ENCODE results near the gene PAQR8. TPM values are rescaled to one million over a fixed set of nuclear protein-coding genes. Genes with fewer than 3 reads are reported as not detected.
A peak's percentile ranks its signal among the peaks of the same experiment; 100 is the strongest.

Gene PAQR8
- total and polyA plus RNA-seq, 2 of the 13 experiments (the other 11 are each of a cell fraction or from before 2014, with no cell fraction given): 37.7 to 50.7 TPM

DNA sequence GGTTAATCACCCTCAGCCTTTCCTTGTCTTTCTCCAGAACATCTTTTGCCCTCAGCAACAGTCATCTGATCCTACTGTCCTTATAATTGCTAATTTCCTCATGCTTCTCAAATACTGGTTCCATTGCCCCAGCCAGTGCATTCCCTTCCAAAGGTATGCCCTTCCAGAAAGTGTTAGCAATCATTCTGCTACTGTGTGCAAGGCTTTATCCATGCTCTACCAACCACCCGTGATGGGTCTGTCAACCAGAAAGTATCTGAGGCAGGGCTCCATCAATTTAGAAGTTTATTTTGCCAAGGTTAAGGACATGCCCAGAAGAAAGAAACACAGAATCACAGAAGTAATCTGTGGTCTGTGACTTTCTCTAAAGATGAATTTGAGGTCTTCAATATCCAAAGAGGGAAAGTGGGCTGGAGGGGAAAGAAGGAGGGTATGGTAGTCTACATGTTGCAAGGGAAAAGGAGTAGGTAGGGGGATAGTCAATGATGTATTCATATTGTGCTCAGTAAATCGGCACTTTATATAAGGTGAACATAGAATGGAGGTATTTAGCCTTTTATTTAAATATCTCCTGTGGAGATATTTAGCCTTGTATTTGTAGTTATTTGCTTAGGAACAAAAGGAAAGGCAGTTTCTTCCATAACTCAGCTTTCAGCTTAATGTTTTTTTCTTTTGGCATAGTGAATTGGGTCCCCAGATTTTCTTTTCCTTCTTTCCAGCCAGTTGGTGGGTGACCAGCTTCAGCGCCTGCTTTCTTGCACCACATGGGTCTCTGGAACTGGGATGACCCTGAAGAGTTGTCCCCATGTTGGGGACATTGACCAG lies 35.2 kb upstream of the PAQR8 start (continued):
- TF ChIP-seq, protein P1, sequence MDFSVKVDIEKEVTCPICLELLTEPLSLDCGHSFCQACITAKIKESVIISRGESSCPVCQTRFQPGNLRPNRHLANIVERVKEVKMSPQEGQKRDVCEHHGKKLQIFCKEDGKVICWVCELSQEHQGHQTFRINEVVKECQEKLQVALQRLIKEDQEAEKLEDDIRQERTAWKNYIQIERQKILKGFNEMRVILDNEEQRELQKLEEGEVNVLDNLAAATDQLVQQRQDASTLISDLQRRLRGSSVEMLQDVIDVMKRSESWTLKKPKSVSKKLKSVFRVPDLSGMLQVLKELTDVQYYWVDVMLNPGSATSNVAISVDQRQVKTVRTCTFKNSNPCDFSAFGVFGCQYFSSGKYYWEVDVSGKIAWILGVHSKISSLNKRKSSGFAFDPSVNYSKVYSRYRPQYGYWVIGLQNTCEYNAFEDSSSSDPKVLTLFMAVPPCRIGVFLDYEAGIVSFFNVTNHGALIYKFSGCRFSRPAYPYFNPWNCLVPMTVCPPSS (IDR thresholded peaks at IDR 0.05): no peak
- TF ChIP-seq ZC3H4 (CRISPR knock-in tag; IDR thresholded peaks at IDR 0.05; ENCODE audit: borderline replicate concordance) (peak; percentile 66; the same call in 1 of the 2 replicates), THYN1 (CRISPR knock-in tag; IDR thresholded peaks at IDR 0.05; ENCODE audit: borderline replicate concordance, low read depth) (peak; percentile 91; the same call in 1 of the 2 replicates), CBFB (CRISPR knock-in tag; IDR thresholded peaks at IDR 0.05) (0 out of 2 replicates have a peak, but pooled peaks have one; percentile 1), POGK (CRISPR knock-in tag; conservative IDR thresholded peaks at IDR 0.05) (no peak), ZNF124 (CRISPR knock-in tag; IDR thresholded peaks at IDR 0.05) (peak; percentile 20; the same call in 1 of the 2 replicates), ZNF670 (CRISPR knock-in tag; IDR thresholded peaks at IDR 0.05; ENCODE audit: borderline replicate concordance) (no peak), CEBPB (IDR thresholded peaks at IDR 0.05; ENCODE audit: borderline replicate concordance, low read depth, low read length) (no peak), TAF1 (CRISPR knock-in tag; IDR thresholded peaks at IDR 0.05) (0 out of 2 replicates have a peak, but pooled peaks have one; percentile 14), ZSCAN20 (CRISPR knock-in tag; IDR thresholded peaks at IDR 0.05; ENCODE audit: borderline replicate concordance) (no peak), ZC3H13 (CRISPR knock-in tag; IDR thresholded peaks at IDR 0.05) (peak; percentile 53; the same call in 1 of the 2 replicates), ZNF557 (CRISPR knock-in tag; IDR thresholded peaks at IDR 0.05) (0 out of 2 replicates have a peak, but pooled peaks have one; percentile 7), POLR2G (IDR thresholded peaks at IDR 0.05; ENCODE audit: low read depth, low read length) (peak; percentile 43; the same call in 1 of the 2 replicates), ZNF383 (CRISPR knock-in tag; IDR thresholded peaks at IDR 0.05; ENCODE audit: borderline replicate concordance) (0 out of 2 replicates have a peak, but pooled peaks have one; percentile 43), ZSCAN12 (CRISPR knock-in tag; IDR thresholded peaks at IDR 0.05) (no peak), ZNF792 (CRISPR knock-in tag; IDR thresholded peaks at IDR 0.05) (0 out of 2 replicates have a peak, but pooled peaks have one; percentile 13), ZNF331 (CRISPR knock-in tag; IDR thresholded peaks at IDR 0.05) (0 out of 2 replicates have a peak, but pooled peaks have one; percentile 11), HNRNPK (IDR thresholded peaks at IDR 0.05; ENCODE audit: low read depth, low read length, poor library complexity, severe bottlenecking) (peak; percentile 49), ZNF34 (CRISPR knock-in tag; IDR thresholded peaks at IDR 0.05; ENCODE audit: borderline replicate concordance) (0 out of 2 replicates have a peak, but pooled peaks have one; percentile 15)
- TF ChIP-seq, protein P2, sequence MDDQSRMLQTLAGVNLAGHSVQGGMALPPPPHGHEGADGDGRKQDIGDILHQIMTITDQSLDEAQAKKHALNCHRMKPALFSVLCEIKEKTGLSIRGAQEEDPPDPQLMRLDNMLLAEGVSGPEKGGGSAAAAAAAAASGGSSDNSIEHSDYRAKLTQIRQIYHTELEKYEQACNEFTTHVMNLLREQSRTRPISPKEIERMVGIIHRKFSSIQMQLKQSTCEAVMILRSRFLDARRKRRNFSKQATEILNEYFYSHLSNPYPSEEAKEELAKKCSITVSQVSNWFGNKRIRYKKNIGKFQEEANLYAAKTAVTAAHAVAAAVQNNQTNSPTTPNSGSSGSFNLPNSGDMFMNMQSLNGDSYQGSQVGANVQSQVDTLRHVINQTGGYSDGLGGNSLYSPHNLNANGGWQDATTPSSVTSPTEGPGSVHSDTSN (CRISPR knock-in tag; IDR thresholded peaks at IDR 0.05; ENCODE audit: borderline replicate concordance): no peak
- TF ChIP-seq, protein P3, sequence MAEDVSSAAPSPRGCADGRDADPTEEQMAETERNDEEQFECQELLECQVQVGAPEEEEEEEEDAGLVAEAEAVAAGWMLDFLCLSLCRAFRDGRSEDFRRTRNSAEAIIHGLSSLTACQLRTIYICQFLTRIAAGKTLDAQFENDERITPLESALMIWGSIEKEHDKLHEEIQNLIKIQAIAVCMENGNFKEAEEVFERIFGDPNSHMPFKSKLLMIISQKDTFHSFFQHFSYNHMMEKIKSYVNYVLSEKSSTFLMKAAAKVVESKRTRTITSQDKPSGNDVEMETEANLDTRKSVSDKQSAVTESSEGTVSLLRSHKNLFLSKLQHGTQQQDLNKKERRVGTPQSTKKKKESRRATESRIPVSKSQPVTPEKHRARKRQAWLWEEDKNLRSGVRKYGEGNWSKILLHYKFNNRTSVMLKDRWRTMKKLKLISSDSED (CRISPR knock-in tag; IDR thresholded peaks at IDR 0.05): no peak
- TF ChIP-seq, protein P4, sequence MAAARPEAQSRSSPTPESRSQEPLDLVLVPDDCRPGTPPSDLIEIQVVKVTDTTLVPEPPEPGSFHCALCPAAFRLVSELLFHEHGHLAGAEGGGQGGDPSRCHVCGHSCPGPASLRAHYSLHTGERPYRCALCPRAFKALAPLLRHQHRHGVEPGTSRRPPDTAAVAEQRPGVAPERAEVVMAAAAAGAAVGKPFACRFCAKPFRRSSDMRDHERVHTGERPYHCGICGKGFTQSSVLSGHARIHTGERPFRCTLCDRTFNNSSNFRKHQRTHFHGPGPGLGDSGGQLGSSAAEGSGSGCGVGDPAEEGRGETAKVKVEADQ (CRISPR knock-in tag; IDR thresholded peaks at IDR 0.05; ENCODE audit: borderline replicate concordance): 0 out of 2 replicates have a peak, but pooled peaks have one; percentile 8
